SH-SY5Y (cell line): Measurements from ENCODE around the gene PNPLA6.

Experiments
- GATA2 ChIP-seq: IDR thresholded peaks from 2 replicates; pipeline ENCODE4 v1.6.1; 2011; ENCODE audit warnings: mild to moderate bottlenecking, low read depth, low read length
- GATA3 ChIP-seq: IDR thresholded peaks from 2 replicates; pipeline ENCODE4 v1.6.1; 2011; ENCODE audit warnings: low read depth, mild to moderate bottlenecking, low read length, moderate library complexity

PNPLA6 gene

GRCh38 chr19:7550169-7550770 lies 14.8 kb downstream of the PNPLA6 start:
- no peak for TF ChIP-seq GATA3
- TF ChIP-seq GATA2, result no peak

- TF ChIP-seq GATA3 (no peak), GATA2 (no peak)
These were observed 15.7 kb downstream of the PNPLA6 start for GRCh38 chr19:7550987-7551761.

- no peak for TF ChIP-seq GATA2
- no peak for TF ChIP-seq GATA3
These were observed 17.3 kb downstream of the PNPLA6 start for GRCh38 chr19:7552781-7553180.

GRCh38 chr19:7554565-7554964 lies 19.0 kb downstream of the PNPLA6 start:
- TF ChIP-seq GATA3, result no peak
- TF ChIP-seq GATA2, result no peak

GRCh38 chr19:7554990-7555864 lies 19.7 kb downstream of the PNPLA6 start:
- TF ChIP-seq GATA2 (no peak), GATA3 (no peak)

GRCh38 chr19:7556696-7557315 lies 21.3 kb downstream of the PNPLA6 start:
- no peak for TF ChIP-seq GATA2
- no peak for TF ChIP-seq GATA3

- TF ChIP-seq GATA3, result no peak
- TF ChIP-seq GATA2, result no peak
These were observed 23.1 kb downstream of the PNPLA6 start for GRCh38 chr19:7558667-7559066.

GRCh38 chr19:7559102-7559501 lies 23.6 kb downstream of the PNPLA6 start:
- TF ChIP-seq GATA3, result no peak
- TF ChIP-seq GATA2, result no peak

- TF ChIP-seq GATA3 (no peak), GATA2 (no peak)
These were observed 24.7 kb downstream of the PNPLA6 start for GRCh38 chr19:7560255-7560654.

- TF ChIP-seq GATA3, result no peak
- no peak for TF ChIP-seq GATA2
These were observed 25.8 kb downstream of the PNPLA6 start for GRCh38 chr19:7561325-7561724.

- TF ChIP-seq GATA2 (no peak), GATA3 (no peak)
These were observed 27.3 kb downstream of the PNPLA6 start for GRCh38 chr19:7562646-7563393.

- TF ChIP-seq GATA2, result no peak
- no peak for TF ChIP-seq GATA3
These were observed 29.3 kb downstream of the PNPLA6 start for GRCh38 chr19:7564866-7565265.

- no peak for TF ChIP-seq GATA3
- no peak for TF ChIP-seq GATA2
These were observed 29.8 kb downstream of the PNPLA6 start for GRCh38 chr19:7565332-7565731.

- TF ChIP-seq GATA3 (no peak), GATA2 (no peak)
These were observed 35.2 kb downstream of the PNPLA6 start for GRCh38 chr19:7570761-7571160.
